ELF-1 (cell line): ENCODE data around the gene SART1.
A peak's percentile ranks its signal among the peaks of the same experiment; 100 is the strongest.

Experiments used
- DNase-seq: peaks from one replicate; pipeline ENCODE4 v3.0.0-alpha.2; 2016; ENCODE audit warnings: low read depth, low spot score

Gene SART1, protein sequence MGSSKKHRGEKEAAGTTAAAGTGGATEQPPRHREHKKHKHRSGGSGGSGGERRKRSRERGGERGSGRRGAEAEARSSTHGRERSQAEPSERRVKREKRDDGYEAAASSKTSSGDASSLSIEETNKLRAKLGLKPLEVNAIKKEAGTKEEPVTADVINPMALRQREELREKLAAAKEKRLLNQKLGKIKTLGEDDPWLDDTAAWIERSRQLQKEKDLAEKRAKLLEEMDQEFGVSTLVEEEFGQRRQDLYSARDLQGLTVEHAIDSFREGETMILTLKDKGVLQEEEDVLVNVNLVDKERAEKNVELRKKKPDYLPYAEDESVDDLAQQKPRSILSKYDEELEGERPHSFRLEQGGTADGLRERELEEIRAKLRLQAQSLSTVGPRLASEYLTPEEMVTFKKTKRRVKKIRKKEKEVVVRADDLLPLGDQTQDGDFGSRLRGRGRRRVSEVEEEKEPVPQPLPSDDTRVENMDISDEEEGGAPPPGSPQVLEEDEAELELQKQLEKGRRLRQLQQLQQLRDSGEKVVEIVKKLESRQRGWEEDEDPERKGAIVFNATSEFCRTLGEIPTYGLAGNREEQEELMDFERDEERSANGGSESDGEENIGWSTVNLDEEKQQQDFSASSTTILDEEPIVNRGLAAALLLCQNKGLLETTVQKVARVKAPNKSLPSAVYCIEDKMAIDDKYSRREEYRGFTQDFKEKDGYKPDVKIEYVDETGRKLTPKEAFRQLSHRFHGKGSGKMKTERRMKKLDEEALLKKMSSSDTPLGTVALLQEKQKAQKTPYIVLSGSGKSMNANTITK

DNA sequence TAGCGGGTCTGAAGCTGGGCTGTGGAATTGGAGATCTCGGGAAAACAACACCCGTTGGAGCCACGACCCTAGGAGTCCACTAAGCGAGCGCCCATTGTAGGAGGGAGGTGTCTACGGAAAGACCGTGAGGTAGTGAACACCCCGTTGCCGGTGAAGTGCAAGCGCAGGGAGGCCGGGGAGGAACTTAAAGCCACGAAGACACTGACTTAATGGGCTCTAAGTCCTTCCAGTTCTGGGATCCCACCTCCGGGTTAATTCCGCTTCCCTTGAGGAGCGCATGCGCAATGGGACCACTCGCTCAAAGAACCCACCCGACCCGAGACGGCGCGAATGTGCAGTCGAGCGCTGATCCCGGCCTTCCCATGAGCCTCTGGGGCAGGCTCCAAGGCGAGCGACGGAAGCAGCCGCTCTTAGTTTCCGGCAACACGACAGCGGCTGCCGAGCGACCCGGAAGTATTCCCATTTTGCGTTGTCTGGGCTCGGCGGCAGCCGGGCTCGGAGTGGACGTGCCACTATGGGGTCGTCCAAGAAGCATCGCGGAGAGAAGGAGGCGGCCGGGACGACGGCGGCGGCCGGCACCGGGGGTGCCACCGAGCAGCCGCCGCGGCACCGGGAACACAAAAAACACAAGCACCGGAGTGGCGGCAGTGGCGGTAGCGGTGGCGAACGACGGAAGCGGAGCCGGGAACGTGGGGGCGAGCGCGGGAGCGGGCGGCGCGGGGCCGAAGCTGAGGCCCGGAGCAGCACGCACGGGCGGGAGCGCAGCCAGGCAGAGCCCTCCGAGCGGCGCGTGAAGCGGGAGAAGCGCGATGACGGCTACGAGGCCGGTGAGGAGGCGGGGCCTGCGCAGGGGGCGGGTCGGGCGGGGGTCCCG lies at the start of gene SART1:
SART1 (plus strand) TSS at position 468 of the 874 bp plus-strand sequence; CDS start at position 515, 47 bp downstream.
- peak; percentile 98 for DNase-seq

DNA sequence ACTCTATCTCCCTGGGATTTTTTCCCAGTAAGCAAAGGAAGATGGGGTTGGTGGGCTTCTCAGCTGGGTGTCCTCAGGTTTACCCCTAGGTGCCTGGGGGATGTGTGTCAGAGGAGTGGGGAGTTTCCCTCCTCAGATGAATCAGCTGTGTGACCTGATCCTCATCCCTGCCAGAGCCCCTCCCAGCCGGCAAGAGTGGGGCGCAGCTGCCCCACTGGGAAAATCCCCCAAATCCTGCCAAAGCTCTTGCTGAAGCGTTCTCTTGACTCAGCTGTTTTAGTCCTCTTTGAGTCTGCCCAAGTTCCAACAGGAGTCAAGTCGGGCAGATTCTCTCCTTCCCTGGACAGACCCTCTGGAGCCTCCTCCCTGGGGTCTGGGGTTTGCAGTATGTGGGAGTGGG lies 48.7 kb upstream of the SART1 start:
- DNase-seq: no peak

DNA sequence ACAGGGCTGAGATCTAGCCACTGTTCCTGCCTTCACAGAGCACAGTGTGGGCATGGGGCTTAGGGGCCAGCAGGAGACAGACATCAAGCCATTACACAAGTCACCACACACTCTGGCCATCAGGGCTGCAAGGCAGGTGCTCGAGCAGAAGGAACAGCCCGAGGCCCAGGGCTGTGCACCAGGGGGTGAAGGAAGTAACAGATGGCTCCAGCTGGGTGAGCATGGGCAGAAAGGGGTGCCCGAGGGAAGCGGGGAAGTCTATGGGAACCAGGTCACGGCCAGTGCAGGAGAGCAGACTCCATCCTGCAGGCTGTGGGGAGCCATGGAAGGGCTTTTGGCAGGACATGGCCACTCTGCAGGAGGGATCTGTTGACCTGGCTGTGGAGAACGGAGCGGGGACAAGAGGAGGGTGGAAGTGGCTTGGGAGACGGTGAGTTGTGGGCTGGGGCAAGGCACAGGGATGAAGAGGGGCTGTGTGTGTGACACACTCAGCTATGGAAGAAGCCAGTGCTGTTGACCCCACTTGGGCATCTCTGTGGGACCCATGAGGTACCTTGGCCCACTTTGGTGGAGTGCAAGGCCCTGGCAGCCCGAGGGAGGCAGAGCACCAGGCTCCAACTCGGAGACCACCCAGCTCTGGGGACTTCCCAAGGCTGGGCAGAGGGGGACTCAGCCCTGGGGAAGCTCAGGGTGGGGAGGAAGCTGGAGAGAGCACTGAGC lies 46.3 kb upstream of the SART1 start:
- DNase-seq: no peak

DNA sequence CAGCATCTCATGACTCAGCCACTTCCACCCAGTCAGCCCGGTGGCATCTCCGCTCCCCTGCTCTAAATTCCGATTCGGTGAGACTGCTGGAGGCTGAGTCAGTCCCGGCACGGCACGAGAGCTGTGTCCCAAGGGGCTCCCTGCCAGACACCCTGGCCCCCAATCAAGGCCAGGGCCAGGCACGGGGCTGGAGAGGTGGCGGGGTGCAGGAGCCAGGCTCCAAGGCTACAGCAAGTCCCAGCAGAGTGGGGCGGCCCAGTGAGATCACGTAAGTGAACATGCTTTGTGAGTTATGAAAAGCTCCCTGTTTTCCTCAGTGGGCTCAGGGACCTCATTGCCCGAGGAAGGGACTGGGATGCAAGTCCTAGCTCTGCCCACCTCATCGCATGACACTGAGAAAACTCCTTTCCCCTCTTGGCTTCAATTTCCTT lies 45.7 kb upstream of the SART1 start:
- DNase-seq: peak; percentile 89

DNA sequence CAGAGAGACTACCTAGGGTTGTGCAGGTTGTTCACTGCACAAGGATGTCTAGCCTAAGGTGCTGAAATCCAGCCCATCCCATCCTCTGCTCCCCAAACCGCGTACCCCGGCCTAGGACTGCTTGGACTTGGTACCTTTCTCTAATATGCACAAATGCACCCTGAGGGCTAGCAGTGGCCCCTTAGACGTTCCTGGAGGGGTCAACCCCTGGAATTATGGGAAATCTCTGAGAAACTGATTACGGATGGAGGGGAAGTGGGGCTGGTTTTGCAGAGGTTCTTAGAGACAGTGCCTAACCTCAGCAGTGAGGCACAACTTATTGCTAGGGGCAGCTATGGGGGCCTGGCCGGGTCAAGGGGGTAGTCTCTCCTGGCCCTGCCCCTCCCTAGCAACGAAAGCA lies 45.1 kb upstream of the SART1 start:
- no peak for DNase-seq

DNA sequence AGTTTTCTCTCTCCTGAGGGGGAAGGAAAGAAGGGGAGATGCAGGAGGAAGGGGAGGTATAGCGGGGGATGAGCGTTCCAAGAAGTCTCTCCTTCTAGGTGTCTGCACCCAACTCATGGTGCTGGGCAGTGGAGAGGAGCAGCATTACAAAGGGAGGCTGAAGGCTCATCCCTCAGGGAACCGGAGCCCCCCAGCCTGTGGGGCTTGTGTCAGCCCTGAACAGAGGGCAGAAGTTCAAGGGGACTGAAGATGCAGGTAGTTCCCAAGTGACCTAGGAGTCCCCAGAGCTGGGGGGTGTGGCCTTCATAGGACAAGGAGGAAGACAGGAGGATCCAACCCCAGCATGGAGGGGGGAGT lies 44.5 kb upstream of the SART1 start:
- DNase-seq: no peak

DNA sequence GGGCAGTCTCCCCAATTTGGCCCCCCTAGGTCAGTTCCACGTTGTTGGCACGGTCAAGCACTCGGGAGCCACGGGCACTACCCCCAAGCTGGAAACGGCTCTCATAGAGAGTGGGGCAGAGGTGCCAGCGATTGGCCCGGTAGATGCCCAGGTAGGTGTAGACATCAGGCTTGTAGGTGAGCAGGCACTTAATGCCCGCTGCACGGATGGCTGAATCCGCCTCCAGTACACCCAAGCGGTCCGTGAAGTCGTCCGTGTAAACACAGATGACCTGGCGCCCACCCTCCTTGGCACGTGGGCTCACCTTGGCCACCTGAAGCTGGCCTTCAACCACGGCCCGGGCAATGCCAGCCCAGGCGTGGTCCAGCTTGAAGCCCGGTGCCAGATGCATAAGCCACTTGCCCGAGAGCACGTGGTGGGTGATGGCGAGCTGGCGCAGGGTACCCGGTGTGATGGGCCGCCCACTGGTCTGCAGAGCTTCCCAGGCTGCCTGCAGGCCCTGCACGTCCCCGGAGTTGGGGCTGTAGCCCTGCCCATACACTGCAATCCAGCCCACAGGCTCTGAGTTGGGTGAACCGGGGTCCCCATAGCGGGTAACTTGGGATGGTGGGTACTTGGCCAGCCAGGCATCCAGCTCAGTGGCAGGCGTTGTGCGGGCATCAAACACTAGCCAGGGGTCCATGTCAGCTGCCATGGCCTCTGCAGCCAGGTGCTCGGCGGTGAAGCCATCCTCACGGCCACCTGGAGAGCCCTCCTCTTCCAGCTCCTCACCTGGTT lies 43.9 kb upstream of the SART1 start:
- DNase-seq: no peak

DNA sequence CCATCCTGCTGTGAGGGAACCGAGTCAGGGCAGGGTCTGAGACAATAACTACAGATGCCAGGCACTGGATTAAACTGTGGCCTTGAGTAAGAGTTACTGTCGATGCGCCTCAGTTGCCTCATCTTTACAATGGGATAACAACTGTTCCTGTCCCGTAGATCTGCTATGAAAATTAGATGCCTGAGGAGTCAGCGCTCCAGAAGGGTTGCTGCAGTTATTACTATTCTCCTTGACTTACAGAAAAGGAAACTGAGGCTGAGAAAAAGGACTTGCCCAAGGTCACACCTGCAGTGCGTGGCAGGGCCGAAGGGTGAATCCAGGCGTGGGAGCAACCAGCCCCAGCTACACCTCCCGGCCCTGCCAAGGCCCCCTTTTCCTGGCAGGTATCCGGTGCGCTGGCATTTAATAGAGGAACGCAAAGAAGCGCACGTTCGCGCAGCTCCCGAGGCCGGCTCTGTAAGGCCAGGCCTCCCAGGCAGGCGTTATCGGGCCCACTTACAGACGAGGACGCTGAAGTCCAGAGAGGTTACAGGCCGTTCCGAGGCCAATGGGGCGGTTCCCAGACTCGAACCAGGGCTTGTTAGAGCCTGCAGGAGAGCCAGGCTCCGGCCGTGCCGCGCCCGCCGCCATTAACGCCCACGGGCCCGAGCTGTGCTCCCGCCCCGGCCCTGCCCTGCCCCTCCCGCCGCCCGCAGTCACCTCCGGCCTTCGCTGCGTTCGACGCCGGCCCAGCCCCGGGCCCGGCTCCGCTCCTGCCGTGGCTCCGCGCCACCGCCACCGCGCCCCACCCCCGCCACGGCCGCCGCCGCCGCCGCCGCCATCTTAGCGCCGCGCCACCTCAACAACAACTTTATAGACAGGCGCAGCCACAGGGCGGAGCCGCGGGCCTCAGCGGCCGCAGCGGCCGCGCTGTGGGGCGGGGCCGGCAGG lies 43.1 kb upstream of the SART1 start, which contains the start of gene C11orf68:
C11orf68 (minus strand) TSS at position 852 of the 930 bp plus-strand sequence; CDS start at position 821, 31 bp downstream.
- DNase-seq: peak; percentile 47

DNA sequence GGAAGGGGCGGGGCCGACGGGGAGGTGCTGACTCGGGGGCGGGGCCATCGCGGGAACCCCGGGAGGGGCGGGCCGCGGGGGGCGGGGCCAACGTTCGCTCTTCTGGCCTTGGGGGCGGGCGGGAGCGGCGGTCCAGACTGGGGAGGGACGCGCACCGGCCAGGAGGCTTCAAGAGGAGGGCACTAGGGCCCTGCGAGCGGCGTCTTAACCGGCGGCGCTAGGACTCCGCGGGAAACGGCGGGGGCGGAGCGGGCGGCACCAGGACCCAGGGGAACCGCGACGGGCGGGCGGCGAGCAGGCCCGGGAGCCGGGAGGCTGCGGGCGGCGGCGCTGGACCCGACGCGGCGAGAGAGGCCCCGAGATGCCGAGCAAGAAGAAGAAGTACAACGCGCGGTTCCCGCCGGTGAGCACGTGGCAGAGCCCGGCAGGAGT lies 42.4 kb upstream of the SART1 start, which contains the start of gene DRAP1:
DRAP1 (plus strand) TSS at position 286 of the 432 bp plus-strand sequence; CDS start at position 362, 76 bp downstream.
- peak; percentile 96 for DNase-seq

DNA sequence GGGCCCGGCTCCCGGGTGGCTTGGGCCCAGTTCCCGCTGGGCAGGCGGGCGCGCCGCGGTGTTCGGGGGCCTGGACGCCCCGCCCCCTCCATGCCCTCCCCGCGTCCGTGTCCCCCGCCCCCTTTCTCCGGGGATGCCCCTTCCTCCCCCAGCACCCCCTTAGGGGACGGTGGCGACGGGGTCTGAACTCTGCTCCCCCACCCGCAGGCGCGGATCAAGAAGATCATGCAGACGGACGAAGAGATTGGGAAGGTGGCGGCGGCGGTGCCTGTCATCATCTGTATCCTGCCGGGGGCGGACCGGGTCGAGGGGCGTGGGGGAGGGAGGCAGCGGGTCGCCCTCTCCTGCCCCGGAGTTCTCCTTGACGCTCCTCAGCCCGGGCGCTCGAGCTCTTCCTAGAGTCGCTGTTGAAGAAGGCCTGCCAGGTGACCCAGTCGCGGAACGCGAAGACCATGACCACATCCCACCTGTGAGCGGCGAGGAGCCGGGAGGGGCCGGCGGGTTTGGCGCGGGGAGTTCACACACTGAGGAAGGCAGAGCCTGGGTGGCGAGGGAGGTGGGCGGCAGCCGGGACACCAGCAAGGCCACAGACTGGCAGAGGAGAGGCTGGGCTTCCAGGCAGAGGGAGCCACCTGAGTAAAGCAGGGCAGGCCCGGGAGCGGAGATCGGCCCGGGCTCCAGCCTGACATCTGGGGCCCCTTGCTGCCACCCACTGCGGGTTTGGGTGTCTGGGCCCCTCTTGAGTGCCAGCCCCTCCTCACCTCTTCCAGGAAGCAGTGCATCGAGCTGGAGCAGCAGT lies 41.8 kb upstream of the SART1 start:
- DNase-seq: peak; percentile 34

DNA sequence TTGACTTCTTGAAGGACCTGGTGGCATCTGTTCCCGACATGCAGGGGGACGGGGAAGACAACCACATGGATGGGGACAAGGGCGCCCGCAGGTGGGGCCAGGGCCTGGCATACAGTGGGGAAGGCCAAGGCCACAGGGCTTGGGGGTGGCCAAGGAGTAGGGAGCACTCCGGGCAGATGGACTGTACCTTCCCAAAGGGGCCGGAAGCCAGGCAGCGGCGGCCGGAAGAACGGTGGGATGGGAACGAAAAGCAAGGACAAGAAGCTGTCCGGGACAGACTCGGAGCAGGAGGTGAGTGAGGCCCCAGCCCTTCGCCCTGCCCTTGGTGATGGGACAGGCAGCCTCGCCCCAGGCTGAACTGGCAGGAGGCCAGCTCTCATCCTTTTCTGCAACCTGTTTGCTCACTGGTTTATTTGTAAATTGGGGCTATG lies 41.1 kb upstream of the SART1 start:
- no peak for DNase-seq

DNA sequence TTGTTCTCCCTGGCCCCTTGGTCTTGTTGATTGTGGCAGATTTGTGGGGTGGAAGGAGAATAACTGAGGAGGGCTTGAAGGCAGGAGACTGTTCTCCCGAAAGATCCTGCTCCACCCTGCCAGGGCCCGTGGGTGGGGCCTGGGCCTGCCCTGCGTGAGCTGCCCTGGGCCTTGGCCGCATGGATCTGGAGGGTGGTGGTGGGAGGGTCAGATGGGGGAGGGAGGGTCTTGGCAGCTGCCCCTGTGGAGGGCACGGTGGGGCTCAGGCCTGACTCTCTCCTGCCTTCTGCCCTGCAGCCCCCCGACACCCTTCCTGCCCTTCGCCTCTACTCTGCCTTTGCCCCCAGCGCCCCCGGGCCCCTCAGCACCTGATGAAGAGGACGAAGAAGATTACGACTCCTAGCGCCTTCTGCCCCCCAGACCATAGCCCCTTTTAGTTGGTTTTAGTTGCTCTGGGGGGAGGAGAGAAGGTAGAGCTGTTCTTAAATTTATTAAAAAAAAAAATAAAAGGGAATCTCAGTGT lies 40.4 kb upstream of the SART1 start:
- DNase-seq: no peak

DNA sequence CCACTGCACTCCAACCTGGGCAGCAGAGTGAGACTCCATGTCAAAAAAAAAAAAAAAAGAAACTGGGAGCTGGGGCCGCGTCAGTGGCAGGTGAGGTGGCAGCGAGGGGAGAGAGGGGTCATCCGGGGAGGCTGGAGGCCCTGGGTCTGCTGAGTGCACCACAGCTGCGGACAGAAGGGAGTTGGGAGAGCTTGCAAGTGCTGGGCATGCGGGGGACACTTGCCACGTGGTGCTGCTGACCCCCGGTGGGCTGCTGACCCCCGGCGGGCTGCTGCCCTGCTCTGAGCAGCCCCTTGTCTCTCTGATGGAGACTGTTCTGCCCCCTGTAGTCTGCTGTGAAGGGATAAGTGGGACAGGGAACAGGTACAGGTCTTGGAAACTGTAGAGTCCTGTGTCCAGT lies 39.7 kb upstream of the SART1 start:
- DNase-seq: no peak

DNA sequence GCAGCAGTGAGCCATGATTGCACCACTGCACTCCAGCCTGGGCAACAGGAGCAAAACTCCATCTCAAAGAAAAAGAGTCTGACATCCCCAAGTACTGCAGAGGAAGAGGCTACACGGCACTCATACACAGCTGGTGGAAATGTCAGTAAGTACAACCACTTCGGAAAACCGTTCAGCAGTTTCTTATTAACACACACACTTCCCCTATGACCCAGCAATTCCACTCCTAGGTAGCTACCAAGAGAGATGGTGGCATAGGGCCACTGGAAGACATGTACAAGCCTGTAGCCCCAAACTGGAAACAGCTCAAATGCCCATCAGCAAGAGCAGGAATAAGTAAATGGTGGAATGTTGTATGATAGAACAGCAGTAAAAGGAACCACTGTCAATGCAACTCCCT lies 39.0 kb upstream of the SART1 start:
- no peak for DNase-seq

DNA sequence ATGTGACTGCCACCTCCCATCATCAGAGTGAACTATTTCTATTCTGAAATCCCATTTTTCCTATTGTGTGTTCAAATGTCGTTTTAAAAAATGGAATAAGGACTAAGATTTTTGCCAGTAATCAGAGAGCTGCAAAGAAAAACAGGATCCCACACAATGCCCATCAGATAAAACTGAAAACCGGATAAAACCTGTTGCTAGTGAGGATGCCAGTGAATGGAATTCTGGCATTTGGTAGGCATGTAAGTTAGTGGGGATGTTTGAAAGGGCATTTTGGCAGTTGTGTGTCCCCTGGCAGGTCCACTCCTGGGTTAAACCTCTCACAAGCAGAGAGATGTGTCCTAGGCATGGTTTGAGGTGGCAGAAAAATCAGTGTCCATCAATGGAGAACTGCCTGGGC lies 36.1 kb upstream of the SART1 start:
- no peak for DNase-seq

DNA sequence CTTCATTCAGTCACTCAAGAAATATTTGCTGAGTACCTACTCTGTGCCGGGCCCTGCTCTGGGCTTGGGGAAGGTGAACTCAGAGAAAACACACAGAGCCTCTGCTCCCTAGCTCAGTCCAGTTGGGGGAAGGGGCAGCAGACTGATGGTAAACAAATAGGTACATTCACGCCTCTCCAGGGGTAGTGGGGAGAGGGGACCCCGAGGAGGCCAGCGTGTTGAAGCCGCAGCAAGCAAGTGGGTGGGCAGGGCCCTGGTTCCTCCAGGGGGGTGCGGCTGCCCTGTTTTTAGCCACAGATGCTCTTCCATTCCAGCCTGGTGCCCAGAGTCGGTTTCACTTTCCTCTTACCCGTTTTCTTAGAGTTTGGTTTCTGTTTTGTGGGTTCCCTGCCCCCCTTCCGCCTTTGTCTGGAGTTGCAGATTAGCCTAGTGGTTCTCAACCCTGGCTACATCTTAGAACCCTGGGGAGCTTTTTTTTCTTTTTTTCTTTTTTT lies 33.6 kb upstream of the SART1 start:
- DNase-seq: no peak

DNA sequence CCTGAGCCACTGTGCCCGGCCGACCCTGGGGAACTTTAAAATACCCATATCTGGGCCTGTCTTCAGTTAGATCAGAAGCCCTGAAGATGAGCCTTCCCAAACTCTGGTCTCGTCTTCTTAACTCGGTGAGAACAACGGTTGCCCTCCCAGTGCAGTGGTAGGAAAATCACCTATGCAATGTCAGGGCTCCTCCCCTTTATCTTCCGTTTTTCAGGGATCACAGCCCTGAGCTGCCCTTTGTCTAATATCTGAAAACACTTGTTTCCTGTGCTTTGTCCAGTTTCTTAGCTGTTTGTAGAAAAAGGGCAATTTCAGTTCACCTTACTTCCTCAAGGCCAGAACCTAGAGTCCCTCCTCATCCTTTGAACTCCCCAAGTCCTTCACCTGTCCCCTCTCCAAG lies 32.9 kb upstream of the SART1 start:
- DNase-seq: no peak
